HepG2 (cell line): ENCODE measurements around the gene ACOT4. TPM values are rescaled to one million over a fixed set of nuclear protein-coding genes. Genes with fewer than 3 reads are reported as not detected.
A peak's percentile ranks its signal among the peaks of the same experiment; 100 is the strongest.

Experiments
- ATAC-seq: fragments of 200-7000 bp; cut with Tn5 transposase; 3 replicates; pipeline ENCODE4 v1.9.1; 2020; ENCODE audit warnings: mild to moderate bottlenecking, moderate library complexity
- BruUV-seq: library from RNA; stranded (reverse); fragments of 400-500 nt; replicated peaks from 2 replicates; lab custom pipeline; 2021; lab: Mats Ljungman, UMichigan
- CTCF ChIA-PET: fragments of 300-600 bp; formaldehyde crosslinking; extraction: SDS; loops from one replicate; lab custom pipeline; 2021; ENCODE audit warnings: low total read pairs, inconsistent platforms, low intra/inter-chr PET ratio; lab: Yijun Ruan, JAX
- POLR2A ChIA-PET: fragments of 350-600 bp; sonication (Branson Sonifier 250); formaldehyde crosslinking; loops from one replicate; lab custom pipeline; 2020; ENCODE audit warnings: antibody characterized with exemption, inconsistent platforms; lab: Yijun Ruan, JAX
- DNase-seq: peaks from one replicate; pipeline ENCODE4 v3.0.0-alpha.2; 2015; ENCODE audit warnings: low spot score
- FAIRE-seq: peaks from 3 replicates; lab custom pipeline; 2011; peaks lifted over from hg19 to GRCh38; lab: Jason Lieb, UNC
- H2AFZ ChIP-seq: one replicate; pipeline ENCODE4 v1.6.1; 2011; ENCODE audit warnings: low read length, inconsistent platforms
- H3K27ac ChIP-seq: fragments of 300-600 bp; 3 replicates; pipeline ENCODE4 v1.8.0; 2011; ENCODE audit warnings: mixed run types, mild to moderate bottlenecking, mixed read lengths, low read length, inconsistent platforms; ENCODE audit not compliant: insufficient read depth; ENCODE audit errors: extremely low read length
- H3K27me3 ChIP-seq, 2 experiments: fragments of 200-600 bp in 1 of 2; 2 replicates in 1 of 2; 3 replicates in 1 of 2; pipeline versions ENCODE4 v1.6.0 to v1.8.0; 2011; ENCODE audit warnings: low read length in 2 of 2, mild to moderate bottlenecking in 2 of 2, moderate library complexity in 2 of 2, inconsistent platforms in 1 of 2; ENCODE audit not compliant: insufficient read depth in 2 of 2, control insufficient read depth in 1 of 2
- H3K36me3 ChIP-seq, 2 experiments: fragments of 200-600 bp in 1 of 2; replicated peaks in 1 of 2; 2 replicates in 1 of 2; 3 replicates in 1 of 2; pipeline versions ENCODE4 v1.5.1 to v1.8.0; 2011; ENCODE audit warnings: low read length in 2 of 2, inconsistent platforms in 1 of 2; ENCODE audit not compliant: insufficient read depth in 2 of 2, control insufficient read depth in 1 of 2
- H3K4me1 ChIP-seq: 2 replicates; pipeline ENCODE4 v1.5.1; 2012; ENCODE audit warnings: low read length, inconsistent platforms; ENCODE audit not compliant: insufficient read depth
- H3K4me2 ChIP-seq: 2 replicates; pipeline ENCODE4 v1.6.0; 2011; ENCODE audit warnings: low read depth, low read length, inconsistent platforms
- H3K4me3 ChIP-seq, 3 experiments: fragments of 200-600 bp in 1 of 3; sonication (generic), shearing (Covaris generic) in 1 of 3; replicated peaks in 1 of 3; 2 replicates each; pipeline ENCODE4 v1.5.1; 2011 to 2016; ENCODE audit warnings: low read length in 3 of 3, inconsistent platforms in 2 of 3, low read depth in 2 of 3, mild to moderate bottlenecking in 2 of 3, control low read depth in 1 of 3, mixed read lengths in 1 of 3; ENCODE audit not compliant: insufficient read depth in 1 of 3
- H3K79me2 ChIP-seq: one replicate; pipeline ENCODE4 v1.6.1; 2011; ENCODE audit warnings: low read length, inconsistent platforms; ENCODE audit not compliant: insufficient read depth
- H3K9ac ChIP-seq: 2 replicates; pipeline ENCODE4 v1.6.0; 2011; ENCODE audit warnings: mild to moderate bottlenecking, low read depth, low read length, inconsistent platforms; ENCODE audit not compliant: insufficient read depth
- H3K9me3 ChIP-seq: 2 replicates; pipeline ENCODE4 v1.5.1; 2012; ENCODE audit warnings: mild to moderate bottlenecking, low read length
- H4K20me1 ChIP-seq: 2 replicates; pipeline ENCODE4 v1.6.0; 2011; ENCODE audit warnings: inconsistent platforms, mild to moderate bottlenecking, low read length, moderate library complexity; ENCODE audit not compliant: insufficient read depth
- CBX1 ChIP-seq: IDR thresholded peaks from one replicate; pipeline ENCODE4 v1.6.1; 2016; ENCODE audit warnings: antibody characterized with exemption, low read depth
- MAFK ChIP-seq, 2 experiments: IDR thresholded peaks in 1 of 2; conservative IDR thresholded peaks in 1 of 2; 2 replicates each; pipeline ENCODE4 v1.6.1; 2011; ENCODE audit warnings: improper control_type of control experiment in 2 of 2, low read length in 2 of 2
- POLR2A ChIP-seq, 2 experiments: IDR thresholded peaks; 2 replicates each; pipeline ENCODE4 v1.6.1; 2011; ENCODE audit warnings: low read depth in 2 of 2, low read length in 2 of 2, mild to moderate bottlenecking in 1 of 2, moderate library complexity in 1 of 2; ENCODE audit not compliant: insufficient read depth in 1 of 2
- SNAPC4 ChIP-seq: sonication (generic); formaldehyde crosslinking; IDR thresholded peaks from 2 replicates; pipeline ENCODE4 v1.4.0; 2020; ENCODE audit warnings: mild to moderate bottlenecking, missing genetic modification reagents
- TCF7L2 ChIP-seq: IDR thresholded peaks from 2 replicates; pipeline ENCODE4 v1.6.1; 2011; ENCODE audit warnings: mild to moderate bottlenecking, low read depth, low read length, moderate library complexity
- THAP7 ChIP-seq: sonication (generic); formaldehyde crosslinking; IDR thresholded peaks from 2 replicates; pipeline ENCODE4 v1.8.1; 2023; ENCODE audit warnings: mild to moderate bottlenecking, missing genetic modification reagents
- U2AF2 ChIP-seq: fragments of 200-400 bp; formaldehyde crosslinking; IDR thresholded peaks from 2 replicates; pipeline ENCODE4 v1.6.1; 2017; ENCODE audit warnings: low read depth, mild to moderate bottlenecking, low read length
- ZNF652 ChIP-seq: IDR thresholded peaks from 2 replicates; pipeline ENCODE4 v1.6.1; 2016; ENCODE audit warnings: low read depth, borderline replicate concordance
- ZNF766 ChIP-seq: sonication (generic); formaldehyde crosslinking; IDR thresholded peaks from 2 replicates; pipeline ENCODE4 v1.5.0; 2020; ENCODE audit warnings: missing genetic modification reagents, borderline replicate concordance
- WGBS: methylation state at CpG from one replicate; pipeline ENCODE4 v1.1.6; 2017; ENCODE audit warnings: low lambda C conversion rate; 5-methylcytosine and 5-hydroxymethylcytosine counted together
- in situ Hi-C: cut with HindIII; loops from 2 replicates; pipeline ENCODE4 v1.10.0; 2017; ENCODE audit warnings: low pct_unique_long_range_greater_than_20kb; ENCODE audit not compliant: extremely low pct_ligation_motif_present
- intact Hi-C: fragments of 100-400 bp; cut with micrococcal nuclease; formaldehyde crosslinking; loops from one replicate; pipeline ENCODE4 v1.10.0; 2022; ENCODE audit not compliant: unreplicated experiment
- polyA plus RNA-seq, 8 experiments: library from polyadenylated mRNA; depleted of rRNA in 3 of 8; stranded (reverse) in 7 of 8; unstranded in 1 of 8; fragments of >200 nt; fragmentation: Illumina TruSeq in 4 of 8; extraction: Trizol in 4 of 8; gene quantifications; 2 replicates each; pipeline versions ENCODE4 v1.2.1 to v1.2.3, GENCODE V29; 2011 to 2016; ENCODE audit warnings: low read depth in 4 of 8, missing spikeins in 1 of 8, mixed read lengths in 1 of 8; ENCODE audit not compliant: insufficient read depth in 1 of 8
- total RNA-seq, 5 experiments: library from RNA; depleted of rRNA; stranded (reverse); fragments of >200 nt; fragmentation: Illumina TruSeq; extraction: Trizol; gene quantifications; 2 replicates each; pipeline ENCODE4 v1.2.3, GENCODE V29; 2016; ENCODE audit warnings: low read depth in 1 of 5
- TF ChIP-seq, protein P1 (sequence below): sonication (generic); formaldehyde crosslinking; IDR thresholded peaks from 2 replicates; pipeline ENCODE4 v1.5.0; 2020; ENCODE audit warnings: missing genetic modification reagents

Gene ACOT4
- total and polyA plus RNA-seq, 2 of the 13 experiments (the other 11 are each of a cell fraction or from before 2014, with no cell fraction given), result 0.04 to 0.05 TPM

DNA sequence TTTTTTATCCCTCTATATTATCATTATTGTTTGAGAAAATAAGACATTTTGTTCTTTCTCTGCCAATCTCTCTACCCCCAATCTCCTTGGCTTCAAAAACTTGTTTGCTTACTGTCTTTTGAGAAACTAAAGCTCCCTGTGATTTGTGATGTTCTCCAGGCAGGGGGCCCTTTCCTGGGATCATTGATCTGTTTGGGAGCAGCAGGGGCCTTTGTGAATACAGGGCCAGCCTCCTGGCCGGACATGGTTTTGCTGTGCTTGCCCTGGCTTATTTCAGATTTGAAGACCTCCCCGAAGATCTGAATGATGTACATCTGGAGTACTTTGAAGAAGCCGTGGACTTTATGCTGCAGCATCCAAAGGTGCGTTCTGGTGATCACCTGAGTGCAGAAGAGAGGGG, 25.2 kb downstream of the ACOT4 start:
- Histone ChIP-seq H3K36me3 (no peaks in the 10 kb centered on the region), H3K4me3 (no peak overlapping the region), H3K79me2 (no peaks in the 10 kb centered on the region), H2AFZ (no peak overlapping the region), H3K9me3 (no peaks in the 10 kb centered on the region), H3K27ac (no peak overlapping the region), H3K9ac (no peak overlapping the region), H3K27me3 (no peaks in the 10 kb centered on the region), H3K4me2 (no peak overlapping the region), H4K20me1 (no peaks in the 10 kb centered on the region), H3K4me1 (peaks cover 47% of the 10 kb centered on the region)
- TF ChIP-seq CBX1 (no peak), ZNF652 (CRISPR knock-in tag) (no peak)
- no peak for ATAC-seq
- CTCF ChIA-PET, result no interaction called here
- no TSS peak for BruUV-seq
- in situ Hi-C loops, result no loop called here
- intact Hi-C loops, result no loop called here
- 8% methylated on average over 4 of the region's 4 CpGs for WGBS
- no peak for DNase-seq
- FAIRE-seq, result no peak
- POLR2A ChIA-PET, result no interaction called here

DNA sequence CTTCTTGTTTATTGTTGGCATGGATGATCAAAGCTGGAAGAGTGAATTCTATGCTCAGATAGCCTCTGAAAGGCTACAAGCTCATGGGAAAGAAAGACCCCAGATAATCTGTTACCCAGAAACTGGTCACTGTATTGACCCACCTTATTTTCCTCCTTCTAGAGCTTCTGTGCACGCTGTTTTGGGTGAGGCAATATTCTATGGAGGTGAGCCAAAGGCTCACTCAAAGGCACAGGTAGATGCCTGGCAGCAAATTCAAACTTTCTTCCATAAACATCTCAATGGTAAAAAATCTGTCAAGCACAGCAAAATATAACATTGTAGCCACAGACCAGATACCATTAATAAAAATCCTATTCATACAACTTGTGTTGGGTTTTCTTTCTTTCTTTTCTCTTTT, 27.9 kb downstream of the ACOT4 start:
- no peaks in the 10 kb centered on the region for H3K36me3 ChIP-seq
- no peak overlapping the region for H3K27ac ChIP-seq
- no peaks in the 10 kb centered on the region for H3K79me2 ChIP-seq
- H3K9ac ChIP-seq, result no peak overlapping the region
- FAIRE-seq, result no peak
- peaks cover 29% of the 10 kb centered on the region for H3K4me1 ChIP-seq
- no peak for ATAC-seq
- no peak overlapping the region for H2AFZ ChIP-seq
- H3K4me3 ChIP-seq, result no peak overlapping the region
- no peaks in the 10 kb centered on the region for H4K20me1 ChIP-seq
- no peak overlapping the region for H3K4me2 ChIP-seq
- POLR2A ChIA-PET, result interaction anchor here (1.5 kb wide), 1 partner anchor 11 kb away, joined by 3 read pairs; no protein-coding TSS in a partner anchor
- TF ChIP-seq THAP7 (CRISPR knock-in tag), result no peak
- no peak for TF ChIP-seq TCF7L2
- TF ChIP-seq, protein P1, sequence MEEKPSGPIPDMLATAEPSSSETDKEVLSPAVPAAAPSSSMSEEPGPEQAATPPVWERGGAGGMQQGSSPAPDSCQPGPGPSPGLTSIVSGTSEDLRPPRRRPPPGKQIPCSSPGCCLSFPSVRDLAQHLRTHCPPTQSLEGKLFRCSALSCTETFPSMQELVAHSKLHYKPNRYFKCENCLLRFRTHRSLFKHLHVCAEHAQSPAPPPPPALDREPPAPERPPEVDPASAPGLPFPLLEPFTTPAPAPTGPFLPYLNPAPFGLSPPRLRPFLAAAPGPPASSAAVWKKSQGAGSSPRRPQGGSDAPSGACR (CRISPR knock-in tag), result no peak
- TF ChIP-seq SNAPC4 (CRISPR knock-in tag), result no peak
- TF ChIP-seq MAFK (conservative IDR thresholded peaks at IDR 0.05 in 1 of 2, IDR thresholded peaks at IDR 0.05 in 1 of 2; ENCODE audit: low read length in 2 of 2), result peak; percentile 1 to 22; a peak in 2 of 4 replicates
- TF ChIP-seq POLR2A (IDR thresholded peaks at IDR 0.05; ENCODE audit: insufficient read depth in 1 of 2, low read depth in 2 of 2, low read length in 2 of 2), result no peak
- no peak for TF ChIP-seq U2AF2
- TF ChIP-seq ZNF766, result no peak
- in situ Hi-C loops (no loop called here), intact Hi-C loops (no loop called here)
- BruUV-seq, result no TSS peak
- 27% methylated on average over 1 of the region's 1 CpG for WGBS
- DNase-seq, result no peak
- CTCF ChIA-PET, result no interaction called here
- no peaks in the 10 kb centered on the region for H3K9me3 ChIP-seq
- H3K27me3 ChIP-seq, result no peaks in the 10 kb centered on the region
